Small intestine (tissue), 7 donors: ENCODE measurements around the gene TAS1R2. TPM values are rescaled to one million over a fixed set of nuclear protein-coding genes. Genes with fewer than 3 reads are reported as not detected.

Experiments used
- DNase-seq, 2 donors: peaks; one replicate each; pipeline versions ENCODE4 v3.0.0 to v3.0.0-alpha.2; 2013
- FAIRE-seq: peaks from 2 replicates; lab custom pipeline; 2012; peaks lifted over from hg19 to GRCh38; lab: Jason Lieb, UNC
- H3K27ac ChIP-seq, 3 donors: one replicate each; pipeline ENCODE4 v1.5.1; 2013; ENCODE audit warnings: low read length in 2 of 3, mild to moderate bottlenecking in 2 of 3, control low read depth in 1 of 3, inconsistent platforms in 1 of 3, low read depth in 1 of 3, moderate library complexity in 1 of 3
- H3K27me3 ChIP-seq, 3 donors: one replicate each; pipeline ENCODE4 v1.6.1; 2013; ENCODE audit warnings: low read length in 3 of 3, inconsistent platforms in 1 of 3; ENCODE audit not compliant: control insufficient read depth in 3 of 3, insufficient read depth in 3 of 3
- H3K36me3 ChIP-seq, 3 donors: one replicate each; pipeline ENCODE4 v1.6.1; 2013; ENCODE audit warnings: low read length in 3 of 3, inconsistent platforms in 1 of 3, low read depth in 1 of 3, mild to moderate bottlenecking in 1 of 3, moderate library complexity in 1 of 3; ENCODE audit not compliant: control insufficient read depth in 3 of 3, insufficient read depth in 2 of 3
- H3K4me1 ChIP-seq, 3 donors: one replicate each; pipeline ENCODE4 v1.6.1; 2013; ENCODE audit warnings: low read length in 2 of 3, inconsistent platforms in 1 of 3, low read depth in 1 of 3, mild to moderate bottlenecking in 1 of 3, moderate library complexity in 1 of 3; ENCODE audit not compliant: control insufficient read depth in 3 of 3, insufficient read depth in 2 of 3
- H3K4me3 ChIP-seq, 3 donors: one replicate each; pipeline ENCODE4 v1.5.1; 2013; ENCODE audit warnings: low read length in 3 of 3, control low read depth in 1 of 3, inconsistent platforms in 1 of 3, low read depth in 1 of 3, mild to moderate bottlenecking in 1 of 3, moderate library complexity in 1 of 3
- H3K9me3 ChIP-seq, 2 donors: one replicate each; pipeline ENCODE4 v1.6.1; 2013; ENCODE audit warnings: low read depth in 1 of 2, low read length in 1 of 2; ENCODE audit not compliant: control insufficient read depth in 2 of 2, insufficient read depth in 1 of 2
- WGBS, 3 donors: extraction: QIAGEN DNeasy Blood & Tissue Kit; methylation state at CpG; one replicate each; pipeline ENCODE4 v1.1.7; 2013; 5-methylcytosine and 5-hydroxymethylcytosine counted together
- polyA plus RNA-seq, 4 donors: library from polyadenylated mRNA; stranded (reverse) in 3 of 4; unstranded in 1 of 4; fragments of 200-250 nt in 3 of 4; fragments of 120-200 nt in 1 of 4; gene quantifications; one replicate each; pipeline versions ENCODE4 v1.2.1 to v1.2.3, GENCODE V29; 2013
- donor health status: healthy with polysubstance abuse.
- donor health status: control.
- donor health status: control.
- donor health status: Bipolar disorder and iron deficiency.
- donor health status: healthy.

The TAS1R2 gene
- polyA plus RNA-seq, 4 donors = not detected

DNA sequence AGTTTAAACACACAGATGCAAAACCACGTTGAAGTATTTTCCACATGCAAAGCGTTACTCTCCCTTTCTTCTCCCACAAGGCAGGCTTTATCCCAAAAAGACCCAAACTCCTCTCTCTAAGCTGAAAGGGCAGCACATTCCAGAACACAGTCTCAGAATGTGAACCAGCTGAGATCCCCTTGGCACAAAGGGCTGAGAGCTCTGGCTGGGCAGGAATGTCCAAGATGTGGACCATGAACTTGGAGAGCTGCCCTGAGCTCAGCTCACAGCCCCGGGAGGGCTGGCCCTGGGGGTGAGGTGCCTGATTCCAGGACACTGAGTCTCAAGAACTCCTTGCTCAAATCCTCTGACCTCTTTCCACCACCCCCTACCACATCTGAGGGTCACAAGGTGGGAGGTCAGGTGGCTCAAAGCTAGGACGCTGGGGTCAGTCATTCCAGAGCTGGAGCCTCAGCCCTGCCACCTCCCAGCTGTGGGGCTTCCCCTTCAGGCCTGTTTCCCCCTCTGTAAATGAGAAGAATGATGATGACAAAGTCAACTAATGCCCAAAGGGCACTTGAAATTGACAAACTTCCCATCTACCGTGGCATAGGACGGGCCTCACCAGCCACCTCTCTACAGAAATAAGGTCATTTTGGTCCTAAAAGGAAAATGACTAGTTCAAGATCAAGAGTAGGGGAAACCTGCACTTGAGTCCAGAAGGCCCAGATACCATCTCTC lies 31.4 kb upstream of the TAS1R2 start:
- Histone ChIP-seq H3K36me3 (no peaks in the 10 kb centered on the region), H3K9me3 (no peaks in the 10 kb centered on the region), H3K27ac (no peak overlapping the region), H3K4me3 (no peak overlapping the region), H3K27me3 (peaks cover 0 to 28% (median 0%) of the 10 kb centered on the region in 3 donors), H3K4me1 (no peaks in the 10 kb centered on the region)
- no peak for DNase-seq
- no peak for FAIRE-seq
- WGBS, 3 donors = 56 to 69% (median 61%) methylated on average over 6 of the region's 6 CpGs

DNA sequence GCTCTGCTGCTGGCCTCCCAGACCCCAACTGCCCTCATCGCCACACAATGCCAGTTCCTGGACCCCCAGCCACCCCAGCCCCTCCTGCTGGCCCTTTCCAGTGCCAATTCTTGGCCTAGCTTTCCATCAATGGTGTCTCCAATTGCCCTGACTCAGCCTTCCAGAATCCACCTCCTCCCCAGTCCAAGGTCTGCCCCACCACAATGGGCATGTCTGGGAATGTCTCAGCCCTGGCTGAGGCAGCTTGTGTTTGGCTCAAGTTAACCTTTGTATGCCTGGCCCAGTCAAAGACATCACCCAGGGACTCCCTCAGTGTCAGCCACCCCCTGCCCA lies 26.5 kb upstream of the TAS1R2 start:
- no peak overlapping the region for H3K4me3 ChIP-seq
- H3K9me3 ChIP-seq = no peaks in the 10 kb centered on the region
- FAIRE-seq (no peak), DNase-seq (peak in 1 of 2 donors; percentile 65)
- H3K27me3 ChIP-seq = peaks cover 0 to 8% (median 0%) of the 10 kb centered on the region in 3 donors
- H3K36me3 ChIP-seq = no peaks in the 10 kb centered on the region
- 77 to 96% (median 80%) methylated on average over 1 of the region's 1 CpG for WGBS, 3 donors
- no peak overlapping the region for H3K27ac ChIP-seq
- no peaks in the 10 kb centered on the region for H3K4me1 ChIP-seq

DNA sequence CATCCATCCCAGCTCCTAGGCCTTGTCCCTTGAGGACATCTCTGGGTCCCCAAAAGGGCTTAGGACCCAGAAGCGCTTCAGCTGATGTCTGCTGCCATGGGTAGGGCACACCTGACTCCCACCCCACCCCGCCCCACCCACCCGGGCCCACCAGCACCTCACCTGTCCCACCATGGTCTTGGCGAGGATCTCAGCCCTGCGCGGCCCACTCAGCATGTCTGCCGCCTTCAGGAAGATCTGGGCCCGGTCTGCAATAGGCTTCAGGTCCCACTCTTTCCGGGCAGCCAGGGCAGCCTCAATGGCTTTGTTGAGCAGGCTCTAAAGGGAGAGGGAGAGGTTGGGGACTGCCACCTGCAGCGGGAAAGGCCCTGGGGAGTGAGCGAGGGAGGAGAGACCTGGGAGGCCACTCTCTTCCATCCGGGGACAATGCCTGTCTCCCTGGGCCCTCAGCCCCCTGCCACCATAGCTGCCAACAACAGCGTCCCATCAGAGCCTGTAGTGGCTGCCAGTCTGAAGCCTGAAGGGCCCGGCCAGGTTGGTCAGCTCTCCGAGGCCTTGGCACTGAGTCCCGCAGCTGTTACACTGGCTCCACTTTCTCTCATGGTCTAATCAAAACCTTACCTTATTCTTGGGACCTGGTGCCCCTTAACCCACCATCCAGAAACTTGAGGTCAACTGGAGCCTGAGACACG lies 26.0 kb upstream of the TAS1R2 start:
- Histone ChIP-seq H3K9me3 (no peaks in the 10 kb centered on the region), H3K27me3 (peaks cover 0 to 8% (median 0%) of the 10 kb centered on the region in 3 donors), H3K36me3 (no peaks in the 10 kb centered on the region), H3K4me1 (no peaks in the 10 kb centered on the region), H3K27ac (no peak overlapping the region), H3K4me3 (no peak overlapping the region)
- 88 to 92% (median 89%) methylated on average over 17 of the region's 17 CpGs for WGBS, 3 donors
- FAIRE-seq = no peak
- DNase-seq = no peak

DNA sequence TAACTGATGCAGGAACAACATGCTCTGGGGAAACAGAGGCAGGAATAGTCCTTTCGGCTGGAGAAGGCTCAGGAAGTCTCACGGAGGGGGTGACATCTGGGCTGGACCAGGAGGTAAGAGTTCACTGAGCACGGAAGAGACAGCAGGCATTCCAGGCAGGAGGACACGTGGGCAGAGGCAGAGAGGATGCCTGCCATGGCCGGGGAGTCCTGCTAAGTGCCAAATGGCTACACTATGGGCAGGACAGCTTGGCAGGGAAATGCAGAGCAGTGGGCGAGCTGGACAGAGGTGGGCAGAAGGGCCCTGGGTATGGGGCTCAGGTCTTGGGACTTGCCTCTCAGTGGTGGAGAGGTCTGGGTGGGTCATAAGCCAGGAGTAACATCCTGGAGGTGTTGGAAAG lies 25.3 kb upstream of the TAS1R2 start:
- no peak for DNase-seq
- 87 to 89% (median 88%) methylated on average over 6 of the region's 6 CpGs for WGBS, 3 donors
- Histone ChIP-seq H3K27ac (no peak overlapping the region), H3K36me3 (no peaks in the 10 kb centered on the region), H3K9me3 (no peaks in the 10 kb centered on the region), H3K27me3 (peaks cover 0 to 9% (median 0%) of the 10 kb centered on the region in 3 donors), H3K4me3 (no peak overlapping the region), H3K4me1 (no peaks in the 10 kb centered on the region)
- FAIRE-seq = no peak

DNA sequence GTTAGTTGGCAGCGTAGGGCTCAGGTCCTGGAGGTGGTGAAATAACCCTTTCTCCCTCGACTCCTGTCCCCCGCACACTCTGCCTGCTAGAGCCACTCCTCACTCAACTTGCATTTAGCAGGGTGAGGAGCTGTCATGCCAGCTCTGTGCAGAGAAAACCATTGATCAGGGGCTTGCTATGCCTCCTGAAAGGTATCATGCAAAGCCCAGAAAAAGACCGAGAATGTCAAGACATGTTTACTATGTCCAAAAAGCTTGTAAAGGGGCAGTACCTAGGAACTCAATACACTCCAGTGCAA lies 24.9 kb upstream of the TAS1R2 start:
- H3K27me3 ChIP-seq = peaks cover 0 to 7% (median 0%) of the 10 kb centered on the region in 3 donors
- FAIRE-seq (no peak), DNase-seq (no peak)
- no peak overlapping the region for H3K4me3 ChIP-seq
- WGBS, 3 donors = 46 to 62% (median 51%) methylated on average over 4 of the region's 4 CpGs
- H3K36me3 ChIP-seq = no peaks in the 10 kb centered on the region
- H3K4me1 ChIP-seq = no peaks in the 10 kb centered on the region
- no peaks in the 10 kb centered on the region for H3K9me3 ChIP-seq
- no peak overlapping the region for H3K27ac ChIP-seq

DNA sequence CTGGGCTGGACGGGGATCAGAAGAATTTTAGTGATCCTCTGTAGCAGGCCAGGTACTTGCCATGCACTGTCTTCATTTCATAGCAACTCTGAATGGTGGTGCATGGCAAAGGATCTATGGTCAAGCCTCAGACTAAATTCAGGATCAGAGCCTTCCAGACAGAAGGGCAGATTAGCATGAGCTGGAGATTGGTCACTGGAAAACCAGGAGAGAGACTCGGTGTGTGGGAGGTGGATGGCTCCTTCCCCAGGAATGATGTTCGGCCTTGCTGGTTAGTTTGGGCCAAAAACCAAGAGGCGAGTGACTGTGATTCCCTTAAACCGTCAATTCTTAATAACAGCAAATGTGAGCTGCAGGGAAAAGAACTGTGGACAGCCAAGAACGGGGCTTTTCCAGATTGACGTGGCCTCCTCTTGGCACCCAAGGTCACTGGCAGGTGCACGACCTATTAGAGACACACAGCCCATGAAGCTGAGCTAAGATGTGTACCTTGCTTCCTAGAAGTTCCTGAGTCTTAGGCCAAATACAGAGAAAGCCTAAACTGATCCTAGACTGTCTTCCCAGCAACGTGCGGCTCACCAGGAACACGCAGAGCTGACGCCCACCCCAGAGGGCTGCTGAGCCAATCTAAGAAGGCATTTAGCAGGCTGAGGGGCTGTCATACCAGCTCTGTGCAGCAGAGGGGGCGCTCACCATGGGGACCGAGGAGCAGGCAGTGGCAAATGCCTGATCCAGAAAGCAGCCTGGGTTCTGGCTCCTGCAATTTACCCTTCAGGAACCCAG lies 24.4 kb upstream of the TAS1R2 start:
- Histone ChIP-seq H3K4me3 (no peak overlapping the region), H3K4me1 (no peaks in the 10 kb centered on the region), H3K9me3 (no peaks in the 10 kb centered on the region), H3K27ac (no peak overlapping the region), H3K27me3 (peaks cover 0 to 7% (median 0%) of the 10 kb centered on the region in 3 donors), H3K36me3 (no peaks in the 10 kb centered on the region)
- 37 to 53% (median 43%) methylated on average over 14 of the region's 14 CpGs for WGBS, 3 donors
- no peak for FAIRE-seq
- DNase-seq = peak; percentile 55 to 61

DNA sequence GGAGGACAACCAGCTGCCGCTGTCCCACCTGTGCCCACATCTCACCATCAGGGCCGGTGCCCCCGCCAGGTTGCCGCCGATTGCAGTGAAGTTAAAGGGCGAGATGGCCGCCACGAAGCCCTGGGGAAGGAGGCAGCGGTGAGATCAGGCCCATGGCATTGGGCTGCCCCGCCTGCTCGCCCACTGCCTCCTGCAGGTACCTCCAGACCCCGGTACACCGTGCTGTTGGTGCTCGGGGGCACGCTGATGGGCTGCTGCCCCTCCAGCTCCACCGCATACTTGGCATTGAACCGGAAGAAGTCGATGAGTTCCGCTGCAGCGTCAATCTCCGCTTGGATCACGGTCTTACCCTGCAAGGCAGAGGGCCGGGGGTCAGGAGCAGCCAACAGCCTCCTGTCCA lies 23.6 kb upstream of the TAS1R2 start:
- Histone ChIP-seq H3K27ac (no peak overlapping the region), H3K4me3 (no peak overlapping the region), H3K9me3 (no peaks in the 10 kb centered on the region), H3K4me1 (no peaks in the 10 kb centered on the region), H3K27me3 (peaks cover 0 to 7% (median 0%) of the 10 kb centered on the region in 3 donors), H3K36me3 (no peaks in the 10 kb centered on the region)
- DNase-seq (no peak), FAIRE-seq (no peak)
- WGBS, 3 donors = 91 to 96% (median 93%) methylated on average over 22 to 23 of the region's 23 CpGs

DNA sequence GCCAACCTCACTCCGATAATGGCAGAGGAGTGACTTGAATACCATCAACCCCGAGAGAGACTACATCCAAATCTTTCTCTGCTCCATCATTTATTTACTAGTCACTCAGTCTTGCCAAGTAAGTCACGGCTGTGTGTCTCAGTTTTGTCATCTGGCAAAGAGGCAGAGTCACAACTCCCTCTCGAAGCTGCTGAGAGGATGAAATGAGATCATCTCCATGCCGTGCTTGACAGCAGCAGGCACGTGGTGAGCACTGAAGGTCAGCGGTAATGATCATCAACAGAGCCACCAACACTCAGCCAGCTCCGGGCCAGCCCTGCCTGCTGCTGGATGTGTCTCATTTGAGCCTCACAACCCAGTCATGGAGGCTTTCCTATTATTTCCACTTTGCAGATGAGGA lies 23.0 kb upstream of the TAS1R2 start:
- H3K36me3 ChIP-seq = no peaks in the 10 kb centered on the region
- no peaks in the 10 kb centered on the region for H3K9me3 ChIP-seq
- no peak for FAIRE-seq
- H3K4me1 ChIP-seq = no peaks in the 10 kb centered on the region
- no peak overlapping the region for H3K4me3 ChIP-seq
- H3K27me3 ChIP-seq = peaks cover 0 to 7% (median 0%) of the 10 kb centered on the region in 3 donors
- no peak for DNase-seq
- WGBS, 3 donors = 64 to 79% (median 76%) methylated on average over 8 of the region's 8 CpGs
- no peak overlapping the region for H3K27ac ChIP-seq
